Measurements from ENCODE around the gene CROCC2. TPM values are rescaled to one million over a fixed set of nuclear protein-coding genes. Genes with fewer than 3 reads are reported as not detected.

CROCC2 gene
- total and polyA plus RNA-seq, 2 of the 13 experiments (the other 11 are each of a cell fraction or from before 2014, with no cell fraction given): not detected

DNA sequence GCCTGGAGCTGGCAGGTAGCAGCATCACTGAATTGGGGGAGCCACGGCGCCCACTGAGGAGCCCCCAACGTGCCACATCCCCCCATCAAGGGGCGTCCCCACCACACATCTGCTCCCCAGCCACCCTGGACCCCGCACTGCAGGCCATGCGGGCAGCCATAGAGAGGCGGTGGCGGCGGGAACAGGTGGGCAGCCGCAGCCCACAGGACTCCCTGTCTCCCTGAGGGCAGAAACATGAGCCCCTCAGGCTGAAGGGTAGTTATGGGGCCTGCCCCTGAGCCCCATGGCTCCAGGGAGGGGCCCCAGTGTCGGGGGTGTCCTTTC is 26.6 kb downstream of the CROCC2 start:
- ATAC-seq (no peak), DNase-seq (ENCODE audit: low spot score) (no peak), FAIRE-seq (no peak)
- no peak overlapping the region for H3K4me3 ChIP-seq (replicated peaks in 1 of 3; ENCODE audit: insufficient read depth in 1 of 3, low read depth in 2 of 3, low read length in 3 of 3)
- no peaks in the 10 kb centered on the region for H3K4me1 ChIP-seq (ENCODE audit: insufficient read depth, low read length)
- POLR2A ChIA-PET: no interaction called here
- TF ChIP-seq PAWR (CRISPR knock-in tag; IDR thresholded peaks at IDR 0.05; ENCODE audit: borderline replicate concordance): no peak
- no peak for TF ChIP-seq WIZ (CRISPR knock-in tag; IDR thresholded peaks at IDR 0.05)
- TF ChIP-seq RXRA (CRISPR knock-in tag; IDR thresholded peaks at IDR 0.05): no peak
- no peak for TF ChIP-seq SNRNP70 (IDR thresholded peaks at IDR 0.05; ENCODE audit: low read depth, low read length)
- no peak for TF ChIP-seq SMAD1 (CRISPR knock-in tag; IDR thresholded peaks at IDR 0.05; ENCODE audit: borderline replicate concordance, low read depth)
- no peak for TF ChIP-seq TAF15 (IDR thresholded peaks at IDR 0.05; ENCODE audit: low read depth, low read length, poor library complexity, severe bottlenecking)
- TF ChIP-seq KDM2A (CRISPR knock-in tag; IDR thresholded peaks at IDR 0.05; ENCODE audit: borderline replicate concordance, low read depth): no peak
- TF ChIP-seq ZFY (CRISPR knock-in tag; IDR thresholded peaks at IDR 0.05): no peak
- TF ChIP-seq TOPORS (CRISPR knock-in tag; IDR thresholded peaks at IDR 0.05): no peak
- TF ChIP-seq PRPF4 (IDR thresholded peaks at IDR 0.05; ENCODE audit: low read depth, low read length, poor library complexity, severe bottlenecking): no peak
- no peak for TF ChIP-seq SALL1 (CRISPR knock-in tag; IDR thresholded peaks at IDR 0.05)
- no peak for TF ChIP-seq AGO2 (optimal IDR thresholded peaks at IDR 0.05; ENCODE audit: low read depth, low read length)
- no peak for TF ChIP-seq ZNF160 (CRISPR knock-in tag; IDR thresholded peaks at IDR 0.05)
- no peak for TF ChIP-seq RFX5 (IDR thresholded peaks at IDR 0.05; ENCODE audit: low read depth, low read length)
- no peak for TF ChIP-seq ZSCAN25 (CRISPR knock-in tag; IDR thresholded peaks at IDR 0.05)
- TF ChIP-seq TBP (CRISPR knock-in tag; IDR thresholded peaks at IDR 0.05): no peak
- no peak overlapping the region for H2AFZ ChIP-seq (ENCODE audit: low read length)
- H3K27me3 ChIP-seq (ENCODE audit: control insufficient read depth in 1 of 2, insufficient read depth in 2 of 2, low read length in 2 of 2): peaks cover 28 to 93% of the 10 kb centered on the region in 2 experiments
- no peak overlapping the region for H3K9ac ChIP-seq (ENCODE audit: insufficient read depth, low read depth, low read length)
- no peaks in the 10 kb centered on the region for H3K9me3 ChIP-seq (ENCODE audit: low read length)
- intact Hi-C loops (cut with micrococcal nuclease; ENCODE audit: unreplicated experiment): no loop called here
- H3K27ac ChIP-seq (ENCODE audit: extremely low read length, insufficient read depth, low read length): no peak overlapping the region
- H3K79me2 ChIP-seq (ENCODE audit: insufficient read depth, low read length): no peaks in the 10 kb centered on the region
- CTCF ChIA-PET (ENCODE audit: low intra/inter-chr PET ratio, low total read pairs): no interaction called here
- no peak overlapping the region for H3K4me2 ChIP-seq (ENCODE audit: low read depth, low read length)
- in situ Hi-C loops (cut with HindIII; ENCODE audit: extremely low pct_ligation_motif_present, low pct_unique_long_range_greater_than_20kb): no loop called here
- H3K36me3 ChIP-seq (replicated peaks in 1 of 2; ENCODE audit: control insufficient read depth in 1 of 2, insufficient read depth in 2 of 2, low read length in 2 of 2): no peaks in the 10 kb centered on the region
- WGBS (ENCODE audit: low lambda C conversion rate): 55% methylated on average over 4 of the region's 11 CpGs
- no TSS peak for BruUV-seq (replicated peaks)
- H4K20me1 ChIP-seq (ENCODE audit: insufficient read depth, low read length): no peaks in the 10 kb centered on the region

Data from HepG2 (cell line).